Measurements from ENCODE around the gene UST.

DNA sequence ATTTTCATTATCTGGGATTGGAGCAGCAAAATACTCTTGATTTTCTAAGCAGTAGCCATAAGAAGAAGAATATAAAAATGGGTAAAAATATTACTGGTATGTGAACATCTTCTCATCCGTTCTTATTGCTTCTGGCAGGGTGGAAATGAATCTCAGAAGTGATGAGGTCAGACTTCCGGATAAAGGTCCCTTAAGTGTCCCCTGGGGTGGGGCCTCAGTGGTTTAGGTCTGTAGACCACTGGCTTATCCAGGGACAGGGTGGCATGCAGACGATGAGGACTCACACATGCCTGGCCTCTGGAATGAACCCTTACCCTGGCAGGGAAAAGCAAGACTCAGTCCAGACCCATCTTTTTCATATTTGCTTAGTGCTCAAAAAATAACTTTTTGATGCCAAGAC is 143.3 kb downstream of the UST start:
- TF ChIP-seq, protein P1, sequence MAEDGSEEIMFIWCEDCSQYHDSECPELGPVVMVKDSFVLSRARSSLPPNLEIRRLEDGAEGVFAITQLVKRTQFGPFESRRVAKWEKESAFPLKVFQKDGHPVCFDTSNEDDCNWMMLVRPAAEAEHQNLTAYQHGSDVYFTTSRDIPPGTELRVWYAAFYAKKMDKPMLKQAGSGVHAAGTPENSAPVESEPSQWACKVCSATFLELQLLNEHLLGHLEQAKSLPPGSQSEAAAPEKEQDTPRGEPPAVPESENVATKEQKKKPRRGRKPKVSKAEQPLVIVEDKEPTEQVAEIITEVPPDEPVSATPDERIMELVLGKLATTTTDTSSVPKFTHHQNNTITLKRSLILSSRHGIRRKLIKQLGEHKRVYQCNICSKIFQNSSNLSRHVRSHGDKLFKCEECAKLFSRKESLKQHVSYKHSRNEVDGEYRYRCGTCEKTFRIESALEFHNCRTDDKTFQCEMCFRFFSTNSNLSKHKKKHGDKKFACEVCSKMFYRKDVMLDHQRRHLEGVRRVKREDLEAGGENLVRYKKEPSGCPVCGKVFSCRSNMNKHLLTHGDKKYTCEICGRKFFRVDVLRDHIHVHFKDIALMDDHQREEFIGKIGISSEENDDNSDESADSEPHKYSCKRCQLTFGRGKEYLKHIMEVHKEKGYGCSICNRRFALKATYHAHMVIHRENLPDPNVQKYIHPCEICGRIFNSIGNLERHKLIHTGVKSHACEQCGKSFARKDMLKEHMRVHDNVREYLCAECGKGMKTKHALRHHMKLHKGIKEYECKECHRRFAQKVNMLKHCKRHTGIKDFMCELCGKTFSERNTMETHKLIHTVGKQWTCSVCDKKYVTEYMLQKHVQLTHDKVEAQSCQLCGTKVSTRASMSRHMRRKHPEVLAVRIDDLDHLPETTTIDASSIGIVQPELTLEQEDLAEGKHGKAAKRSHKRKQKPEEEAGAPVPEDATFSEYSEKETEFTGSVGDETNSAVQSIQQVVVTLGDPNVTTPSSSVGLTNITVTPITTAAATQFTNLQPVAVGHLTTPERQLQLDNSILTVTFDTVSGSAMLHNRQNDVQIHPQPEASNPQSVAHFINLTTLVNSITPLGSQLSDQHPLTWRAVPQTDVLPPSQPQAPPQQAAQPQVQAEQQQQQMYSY (CRISPR knock-in tag; IDR thresholded peaks at IDR 0.05): no peak
- TF ChIP-seq, protein P2, sequence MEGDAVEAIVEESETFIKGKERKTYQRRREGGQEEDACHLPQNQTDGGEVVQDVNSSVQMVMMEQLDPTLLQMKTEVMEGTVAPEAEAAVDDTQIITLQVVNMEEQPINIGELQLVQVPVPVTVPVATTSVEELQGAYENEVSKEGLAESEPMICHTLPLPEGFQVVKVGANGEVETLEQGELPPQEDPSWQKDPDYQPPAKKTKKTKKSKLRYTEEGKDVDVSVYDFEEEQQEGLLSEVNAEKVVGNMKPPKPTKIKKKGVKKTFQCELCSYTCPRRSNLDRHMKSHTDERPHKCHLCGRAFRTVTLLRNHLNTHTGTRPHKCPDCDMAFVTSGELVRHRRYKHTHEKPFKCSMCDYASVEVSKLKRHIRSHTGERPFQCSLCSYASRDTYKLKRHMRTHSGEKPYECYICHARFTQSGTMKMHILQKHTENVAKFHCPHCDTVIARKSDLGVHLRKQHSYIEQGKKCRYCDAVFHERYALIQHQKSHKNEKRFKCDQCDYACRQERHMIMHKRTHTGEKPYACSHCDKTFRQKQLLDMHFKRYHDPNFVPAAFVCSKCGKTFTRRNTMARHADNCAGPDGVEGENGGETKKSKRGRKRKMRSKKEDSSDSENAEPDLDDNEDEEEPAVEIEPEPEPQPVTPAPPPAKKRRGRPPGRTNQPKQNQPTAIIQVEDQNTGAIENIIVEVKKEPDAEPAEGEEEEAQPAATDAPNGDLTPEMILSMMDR (IDR thresholded peaks at IDR 0.05): no peak
- TF ChIP-seq ETV6 (CRISPR knock-in tag; IDR thresholded peaks at IDR 0.05) (no peak), ESRRA (CRISPR knock-in tag; IDR thresholded peaks at IDR 0.05; ENCODE audit: borderline replicate concordance) (no peak)
- TF ChIP-seq, protein P3, sequence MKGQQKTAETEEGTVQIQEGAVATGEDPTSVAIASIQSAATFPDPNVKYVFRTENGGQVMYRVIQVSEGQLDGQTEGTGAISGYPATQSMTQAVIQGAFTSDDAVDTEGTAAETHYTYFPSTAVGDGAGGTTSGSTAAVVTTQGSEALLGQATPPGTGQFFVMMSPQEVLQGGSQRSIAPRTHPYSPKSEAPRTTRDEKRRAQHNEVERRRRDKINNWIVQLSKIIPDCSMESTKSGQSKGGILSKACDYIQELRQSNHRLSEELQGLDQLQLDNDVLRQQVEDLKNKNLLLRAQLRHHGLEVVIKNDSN (CRISPR knock-in tag; IDR thresholded peaks at IDR 0.05): no peak
- TF ChIP-seq, protein P4, sequence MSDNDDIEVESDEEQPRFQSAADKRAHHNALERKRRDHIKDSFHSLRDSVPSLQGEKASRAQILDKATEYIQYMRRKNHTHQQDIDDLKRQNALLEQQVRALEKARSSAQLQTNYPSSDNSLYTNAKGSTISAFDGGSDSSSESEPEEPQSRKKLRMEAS (CRISPR knock-in tag; IDR thresholded peaks at IDR 0.05): no peak
- TF ChIP-seq, protein P5, sequence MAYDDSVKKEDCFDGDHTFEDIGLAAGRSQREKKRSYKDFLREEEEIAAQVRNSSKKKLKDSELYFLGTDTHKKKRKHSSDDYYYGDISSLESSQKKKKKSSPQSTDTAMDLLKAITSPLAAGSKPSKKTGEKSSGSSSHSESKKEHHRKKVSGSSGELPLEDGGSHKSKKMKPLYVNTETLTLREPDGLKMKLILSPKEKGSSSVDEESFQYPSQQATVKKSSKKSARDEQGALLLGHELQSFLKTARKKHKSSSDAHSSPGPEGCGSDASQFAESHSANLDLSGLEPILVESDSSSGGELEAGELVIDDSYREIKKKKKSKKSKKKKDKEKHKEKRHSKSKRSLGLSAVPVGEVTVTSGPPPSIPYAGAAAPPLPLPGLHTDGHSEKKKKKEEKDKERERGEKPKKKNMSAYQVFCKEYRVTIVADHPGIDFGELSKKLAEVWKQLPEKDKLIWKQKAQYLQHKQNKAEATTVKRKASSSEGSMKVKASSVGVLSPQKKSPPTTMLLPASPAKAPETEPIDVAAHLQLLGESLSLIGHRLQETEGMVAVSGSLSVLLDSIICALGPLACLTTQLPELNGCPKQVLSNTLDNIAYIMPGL (CRISPR knock-in tag; IDR thresholded peaks at IDR 0.05): no peak

All from WTC11 (cell line).